ENCODE data around the gene CYP2J2. TPM values are rescaled to one million over a fixed set of nuclear protein-coding genes. Genes with fewer than 3 reads are reported as not detected.

The CYP2J2 gene
- total RNA-seq, 2 experiments from 2014 or later: not detected

GRCh38 chr1:59885160-59885832, 41.3 kb downstream of the CYP2J2 start:
- Histone ChIP-seq H3K9me2 (ENCODE audit: insufficient read depth, low read length) (no peaks in the 10 kb centered on the region), H3K36me3 (ENCODE audit: insufficient read depth, low read length) (no peaks in the 10 kb centered on the region), H3K4me1 (ENCODE audit: insufficient read depth, low read length, poor library complexity, severe bottlenecking) (no peaks in the 10 kb centered on the region), H3K4me2 (ENCODE audit: low read length) (no peak overlapping the region), H3K4me3 (ENCODE audit: low read depth, low read length, poor library complexity, severe bottlenecking) (no peak overlapping the region), H4K20me1 (ENCODE audit: insufficient read depth, low read length) (no peaks in the 10 kb centered on the region), H3K9me3 (ENCODE audit: low read length) (no peaks in the 10 kb centered on the region), H3K79me2 (ENCODE audit: insufficient read depth, low read depth, low read length) (no peaks in the 10 kb centered on the region), H3K27ac (ENCODE audit: low read depth, low read length, poor library complexity, severe bottlenecking) (no peak overlapping the region), H2AFZ (ENCODE audit: low read length) (no peak overlapping the region)
- DNase-seq (ENCODE audit: low spot score): no peak
- CTCF ChIA-PET (ENCODE audit: unreplicated experiment): no interaction called here
- no TSS peak for BruUV-seq (replicated peaks)
- POLR2A ChIA-PET: no interaction called here
- intact Hi-C loops (cut with micrococcal nuclease; ENCODE audit: unreplicated experiment): no loop called here
- TF ChIP-seq EZH2phosphoT487 (IDR thresholded peaks at IDR 0.05; ENCODE audit: borderline replicate concordance, low read depth, low read length): no peak
- TF ChIP-seq, protein P1, sequence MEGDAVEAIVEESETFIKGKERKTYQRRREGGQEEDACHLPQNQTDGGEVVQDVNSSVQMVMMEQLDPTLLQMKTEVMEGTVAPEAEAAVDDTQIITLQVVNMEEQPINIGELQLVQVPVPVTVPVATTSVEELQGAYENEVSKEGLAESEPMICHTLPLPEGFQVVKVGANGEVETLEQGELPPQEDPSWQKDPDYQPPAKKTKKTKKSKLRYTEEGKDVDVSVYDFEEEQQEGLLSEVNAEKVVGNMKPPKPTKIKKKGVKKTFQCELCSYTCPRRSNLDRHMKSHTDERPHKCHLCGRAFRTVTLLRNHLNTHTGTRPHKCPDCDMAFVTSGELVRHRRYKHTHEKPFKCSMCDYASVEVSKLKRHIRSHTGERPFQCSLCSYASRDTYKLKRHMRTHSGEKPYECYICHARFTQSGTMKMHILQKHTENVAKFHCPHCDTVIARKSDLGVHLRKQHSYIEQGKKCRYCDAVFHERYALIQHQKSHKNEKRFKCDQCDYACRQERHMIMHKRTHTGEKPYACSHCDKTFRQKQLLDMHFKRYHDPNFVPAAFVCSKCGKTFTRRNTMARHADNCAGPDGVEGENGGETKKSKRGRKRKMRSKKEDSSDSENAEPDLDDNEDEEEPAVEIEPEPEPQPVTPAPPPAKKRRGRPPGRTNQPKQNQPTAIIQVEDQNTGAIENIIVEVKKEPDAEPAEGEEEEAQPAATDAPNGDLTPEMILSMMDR (conservative IDR thresholded peaks at IDR 0.05; ENCODE audit: low read length): no peak

DNA sequence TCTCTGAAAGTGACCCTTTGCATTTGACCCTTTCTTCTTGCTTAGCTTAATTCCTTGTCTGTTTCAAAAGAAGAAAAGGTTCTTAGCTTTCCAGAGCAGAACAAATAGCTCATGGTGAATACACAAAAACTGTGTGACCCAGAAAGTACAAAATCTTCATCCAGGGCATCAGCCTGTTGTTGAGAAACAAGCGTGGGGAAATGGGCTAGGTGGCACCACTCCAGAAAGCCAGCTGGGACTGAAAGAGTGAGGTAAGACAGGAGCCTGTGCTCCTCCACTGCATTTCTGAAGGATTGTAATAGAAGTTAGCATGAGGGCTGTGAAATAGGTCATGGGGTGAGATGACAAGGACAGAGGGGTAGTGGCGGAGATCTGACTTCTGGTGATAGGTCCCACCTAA, 45.8 kb downstream of the CYP2J2 start:
- ChIA-PET CTCF (ENCODE audit: unreplicated experiment) (no interaction called here), POLR2A (no interaction called here)

DNA sequence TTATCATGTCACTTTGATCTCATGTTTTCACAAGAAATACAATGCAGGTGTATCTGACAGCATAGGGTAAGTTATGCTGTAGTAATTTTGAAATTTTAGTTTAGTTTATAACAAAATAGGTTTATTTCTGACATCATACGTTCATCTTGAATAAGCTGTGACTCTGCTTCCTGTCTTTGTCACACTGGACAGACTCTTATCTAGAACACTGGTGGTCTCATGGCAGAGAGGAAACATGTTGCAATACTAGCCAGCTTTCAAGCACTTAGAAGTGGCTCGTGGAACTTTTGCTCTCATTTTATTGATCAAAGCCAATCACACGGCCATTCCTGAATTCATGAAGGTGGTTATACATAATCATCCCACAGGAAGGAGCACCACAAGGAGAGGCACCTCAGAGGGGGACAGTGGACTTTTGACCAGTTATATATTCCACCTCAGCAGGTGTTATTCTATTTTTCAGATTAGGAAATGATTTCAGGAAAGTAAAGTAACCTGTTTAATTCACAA, 46.5 kb downstream of the CYP2J2 start:
- H2AFZ ChIP-seq (ENCODE audit: low read length): no peak overlapping the region
- no peak overlapping the region for H3K4me3 ChIP-seq (ENCODE audit: low read depth, low read length, poor library complexity, severe bottlenecking)
- CTCF ChIA-PET (ENCODE audit: unreplicated experiment): no interaction called here
- no peak for TF ChIP-seq EZH2phosphoT487 (IDR thresholded peaks at IDR 0.05; ENCODE audit: borderline replicate concordance, low read depth, low read length)
- TF ChIP-seq, protein P1 (conservative IDR thresholded peaks at IDR 0.05; ENCODE audit: low read length): no peak
- intact Hi-C loops (cut with micrococcal nuclease; ENCODE audit: unreplicated experiment): no loop called here
- no TSS peak for BruUV-seq (replicated peaks)
- no peak overlapping the region for H3K27ac ChIP-seq (ENCODE audit: low read depth, low read length, poor library complexity, severe bottlenecking)
- H3K36me3 ChIP-seq (ENCODE audit: insufficient read depth, low read length): no peaks in the 10 kb centered on the region
- no peaks in the 10 kb centered on the region for H3K4me1 ChIP-seq (ENCODE audit: insufficient read depth, low read length, poor library complexity, severe bottlenecking)
- no peak overlapping the region for H3K4me2 ChIP-seq (ENCODE audit: low read length)
- no peaks in the 10 kb centered on the region for H3K9me3 ChIP-seq (ENCODE audit: low read length)
- H3K79me2 ChIP-seq (ENCODE audit: insufficient read depth, low read depth, low read length): no peaks in the 10 kb centered on the region
- DNase-seq (ENCODE audit: low spot score): no peak
- H4K20me1 ChIP-seq (ENCODE audit: insufficient read depth, low read length): no peaks in the 10 kb centered on the region
- POLR2A ChIA-PET: interaction anchor here (0.6 kb wide), 1 partner anchor 1050 kb away, joined by 7 read pairs; no protein-coding TSS in a partner anchor
- no peaks in the 10 kb centered on the region for H3K9me2 ChIP-seq (ENCODE audit: insufficient read depth, low read length)

More for the DNA sequence above, 45.8 kb downstream of the CYP2J2 start:
- no TSS peak for BruUV-seq (replicated peaks)
- Histone ChIP-seq H3K79me2 (ENCODE audit: insufficient read depth, low read depth, low read length) (no peaks in the 10 kb centered on the region), H3K4me2 (ENCODE audit: low read length) (no peak overlapping the region), H3K4me3 (ENCODE audit: low read depth, low read length, poor library complexity, severe bottlenecking) (no peak overlapping the region), H3K9me2 (ENCODE audit: insufficient read depth, low read length) (no peaks in the 10 kb centered on the region), H3K9me3 (ENCODE audit: low read length) (no peaks in the 10 kb centered on the region), H3K4me1 (ENCODE audit: insufficient read depth, low read length, poor library complexity, severe bottlenecking) (no peaks in the 10 kb centered on the region), H4K20me1 (ENCODE audit: insufficient read depth, low read length) (no peaks in the 10 kb centered on the region), H2AFZ (ENCODE audit: low read length) (no peak overlapping the region), H3K27ac (ENCODE audit: low read depth, low read length, poor library complexity, severe bottlenecking) (no peak overlapping the region), H3K36me3 (ENCODE audit: insufficient read depth, low read length) (no peaks in the 10 kb centered on the region)
- TF ChIP-seq EZH2phosphoT487 (IDR thresholded peaks at IDR 0.05; ENCODE audit: borderline replicate concordance, low read depth, low read length): no peak
- DNase-seq (ENCODE audit: low spot score): no peak
- intact Hi-C loops (cut with micrococcal nuclease; ENCODE audit: unreplicated experiment): no loop called here

Measured in OCI-LY7 (cell line).